SKM-1 (cell line): ENCODE measurements around the gene UMODL1.

Source experiments
- DNase-seq: peaks from one replicate; lab custom pipeline; 2025; ENCODE audit not compliant: unreplicated experiment; lab: John Stamatoyannopoulos, UW

Gene UMODL1

GRCh38 chr21:42189431-42189830 is 118.3 kb downstream of the UMODL1 start:
- DNase-seq, result no peak

DNA sequence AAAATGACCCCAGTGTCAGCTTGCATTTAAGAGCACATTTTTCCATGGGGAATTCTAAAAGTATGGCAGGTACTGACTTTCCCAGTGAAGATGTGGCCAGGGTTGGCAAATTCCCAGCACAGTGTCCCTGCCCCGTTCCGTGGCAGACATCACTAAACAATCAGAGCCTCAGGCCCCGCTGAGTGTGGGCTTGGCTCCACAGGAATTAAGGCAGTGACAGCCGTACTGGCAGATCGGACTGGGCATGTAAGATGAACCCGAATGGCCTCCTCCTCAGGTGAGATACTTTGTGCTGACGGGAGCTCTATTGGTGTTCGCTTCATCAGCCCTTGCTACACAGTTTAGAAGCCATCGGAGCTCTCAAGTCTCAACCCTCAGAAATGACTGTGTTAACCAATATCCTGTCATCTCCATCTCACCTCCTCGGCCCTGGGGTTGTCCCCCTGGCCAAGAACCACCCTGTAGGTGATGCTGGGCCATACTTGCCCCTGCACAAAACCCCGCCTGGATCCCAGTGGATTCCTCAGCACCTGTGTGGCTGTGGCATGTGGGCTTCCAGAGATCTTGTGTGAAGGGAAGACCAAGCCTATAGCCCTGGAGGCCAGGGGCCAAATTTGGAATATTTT is 118.9 kb downstream of the UMODL1 start:
- DNase-seq, result no peak

- DNase-seq, result no peak
These were observed 119.4 kb downstream of the UMODL1 start for GRCh38 chr21:42190486-42190863.

GRCh38 chr21:42191064-42191463 is 119.9 kb downstream of the UMODL1 start:
- DNase-seq, result no peak

- no peak for DNase-seq
These were observed 120.8 kb downstream of the UMODL1 start for GRCh38 chr21:42191696-42192595.
